B cell (primary cell): ENCODE data around the gene WDR18. TPM values are rescaled to one million over a fixed set of nuclear protein-coding genes. Genes with fewer than 3 reads are reported as not detected.

Experiments
- ATAC-seq: fragments of 200-7000 bp; cut with Tn5 transposase; one replicate; pipeline ENCODE4 v1.10.0; 2021; ENCODE audit warnings: low read depth, mild to moderate bottlenecking, moderate number of reproducible peaks, moderate library complexity
- CTCF ChIA-PET: fragments of 350-600 bp; sonication (Branson Sonifier 250); formaldehyde crosslinking; loops from one replicate; lab custom pipeline; 2021; ENCODE audit warnings: antibody characterized with exemption, inconsistent platforms; lab: Charles Lee
- POLR2A ChIA-PET: fragments of 350-600 bp; sonication (Branson Sonifier 250); formaldehyde crosslinking; loops from one replicate; lab custom pipeline; 2021; ENCODE audit warnings: antibody characterized with exemption; lab: Charles Lee
- DNase-seq: peaks from one replicate; pipeline ENCODE4 v3.0.0; 2013
- H2AFZ ChIP-seq: 2 replicates; pipeline ENCODE4 v1.6.1; 2012; ENCODE audit warnings: mild to moderate bottlenecking, low read depth, low read length; ENCODE audit not compliant: insufficient read depth, poor library complexity, severe bottlenecking
- H3K27ac ChIP-seq, 2 donors: 1 replicate in 1 of 2; 2 replicates in 1 of 2; pipeline ENCODE4 v1.5.1; 2012 to 2013; ENCODE audit warnings: low read length in 2 of 2, mild to moderate bottlenecking in 2 of 2, moderate library complexity in 1 of 2
- H3K27me3 ChIP-seq, 4 experiments: fragments of 200-600 bp in 1 of 4; sonication (generic) in 1 of 4; replicated peaks in 1 of 4; 1 replicate in 2 of 4; 2 replicates in 2 of 4; pipeline versions ENCODE4 v1.6.1 to v1.7.0; 2013 to 2016; ENCODE audit warnings: low read length in 3 of 4, mild to moderate bottlenecking in 2 of 4, mixed read lengths in 1 of 4, moderate library complexity in 1 of 4; ENCODE audit not compliant: insufficient read depth in 4 of 4, control insufficient read depth in 3 of 4; ENCODE audit errors: control extremely low read depth in 1 of 4
- H3K36me3 ChIP-seq, 2 experiments: replicated peaks in 1 of 2; 1 replicate in 1 of 2; 2 replicates in 1 of 2; pipeline versions ENCODE4 v1.6.1 to v1.7.1; 2013; ENCODE audit warnings: low read length in 1 of 2; ENCODE audit not compliant: insufficient read depth in 2 of 2, control insufficient read depth in 1 of 2; ENCODE audit errors: control extremely low read depth in 1 of 2, extremely low read depth in 1 of 2
- H3K4me1 ChIP-seq, 2 donors: fragments of 200-600 bp in 1 of 2; sonication (generic) in 1 of 2; 1 replicate in 1 of 2; 2 replicates in 1 of 2; pipeline versions ENCODE4 v1.5.1 to v1.6.1; 2013 to 2017; ENCODE audit warnings: low read length in 2 of 2; ENCODE audit not compliant: control insufficient read depth in 2 of 2, insufficient read depth in 2 of 2
- H3K4me2 ChIP-seq: replicated peaks from 2 replicates; pipeline ENCODE3; 2012; ENCODE audit warnings: mild to moderate bottlenecking, low read depth, low read length; ENCODE audit not compliant: poor library complexity, severe bottlenecking
- H3K4me3 ChIP-seq, 5 experiments: fragments of 200-600 bp in 1 of 5; sonication (generic) in 1 of 5; 1 replicate in 3 of 5; 2 replicates in 2 of 5; pipeline versions ENCODE4 v1.5.1 to v1.7.0; 2011 to 2016; ENCODE audit warnings: low read length in 4 of 5, mild to moderate bottlenecking in 4 of 5, low read depth in 2 of 5, control low read depth in 1 of 5, moderate library complexity in 1 of 5; ENCODE audit not compliant: insufficient read depth in 1 of 5; ENCODE audit errors: control extremely low read depth in 1 of 5, extremely low read depth in 1 of 5
- H3K79me2 ChIP-seq: fragments of 200-600 bp; sonication (generic); one replicate; pipeline ENCODE4 v1.6.0; 2016; ENCODE audit warnings: low read length; ENCODE audit not compliant: control insufficient read depth, insufficient read depth
- H3K9ac ChIP-seq: fragments of 200-600 bp; sonication (generic); 2 replicates; pipeline ENCODE4 v1.6.1; 2017; ENCODE audit warnings: mild to moderate bottlenecking, low read length, moderate library complexity
- H3K9me3 ChIP-seq, 3 donors: one replicate each; pipeline versions ENCODE4 v1.6.1 to v1.7.1; 2013; ENCODE audit warnings: low read length in 2 of 3; ENCODE audit not compliant: control insufficient read depth in 2 of 3, insufficient read depth in 1 of 3; ENCODE audit errors: control extremely low read depth in 1 of 3
- H4K20me1 ChIP-seq: 2 replicates; pipeline ENCODE4 v1.6.0; 2012; ENCODE audit warnings: mild to moderate bottlenecking, low read length; ENCODE audit not compliant: insufficient read depth, control insufficient read depth, poor library complexity, severe bottlenecking
- H3K27ac Mint-ChIP-seq: one replicate; pipeline ENCODE4 v1.8.0; 2021; ENCODE audit warnings: mixed read lengths
- H3K27me3 Mint-ChIP-seq: one replicate; pipeline ENCODE4 v1.8.0; 2021; ENCODE audit warnings: mixed read lengths
- H3K4me1 Mint-ChIP-seq: one replicate; pipeline ENCODE4 v1.8.0; 2021; ENCODE audit warnings: mixed read lengths
- H3K4me3 Mint-ChIP-seq: one replicate; pipeline ENCODE4 v1.8.0; 2021; ENCODE audit warnings: mixed read lengths
- H3K9me3 Mint-ChIP-seq: one replicate; pipeline ENCODE4 v1.8.0; 2022; ENCODE audit warnings: mixed read lengths; ENCODE audit not compliant: insufficient read depth
- EZH2 ChIP-seq: IDR thresholded peaks from 2 replicates; pipeline ENCODE4 v1.6.1; 2012; ENCODE audit warnings: borderline replicate concordance, low read depth, mild to moderate bottlenecking, moderate library complexity, low read length; ENCODE audit not compliant: insufficient read depth, poor library complexity, severe bottlenecking
- WGBS: methylation state at CpG from one replicate; pipeline ENCODE4 v1.1.5; 2013; ENCODE audit warnings: missing lambda C conversion rate; ENCODE audit not compliant: insufficient coverage; 5-methylcytosine and 5-hydroxymethylcytosine counted together
- intact Hi-C: fragments of 100-400 bp; cut with micrococcal nuclease; formaldehyde crosslinking; loops from one replicate; pipeline ENCODE4 v1.10.0; 2022
- polyA plus RNA-seq: library from polyadenylated mRNA; depleted of rRNA; stranded (reverse); fragments of >200 nt; gene quantifications from 2 replicates; pipeline ENCODE4 v1.2.3, GENCODE V29; 2012
- total RNA-seq, 2 donors: library from RNA; stranded (reverse); fragments of 120-200 nt in 1 of 2; gene quantifications; 1 replicate in 1 of 2; 2 replicates in 1 of 2; pipeline versions ENCODE4 v1.2.3 to v1.2.4, GENCODE V29; 2013 to 2022
- TF ChIP-seq, protein P1 (sequence below): fragments of 200-600 bp; IDR thresholded peaks from one replicate; pipeline ENCODE4 v1.8.0; 2022; ENCODE audit warnings: antibody characterized with exemption, mild to moderate bottlenecking

The WDR18 gene
- total and polyA plus RNA-seq, 2 donors (not counting 1 experiment from before 2014, with no cell fraction given) = 48.5 to 60.5 TPM

DNA sequence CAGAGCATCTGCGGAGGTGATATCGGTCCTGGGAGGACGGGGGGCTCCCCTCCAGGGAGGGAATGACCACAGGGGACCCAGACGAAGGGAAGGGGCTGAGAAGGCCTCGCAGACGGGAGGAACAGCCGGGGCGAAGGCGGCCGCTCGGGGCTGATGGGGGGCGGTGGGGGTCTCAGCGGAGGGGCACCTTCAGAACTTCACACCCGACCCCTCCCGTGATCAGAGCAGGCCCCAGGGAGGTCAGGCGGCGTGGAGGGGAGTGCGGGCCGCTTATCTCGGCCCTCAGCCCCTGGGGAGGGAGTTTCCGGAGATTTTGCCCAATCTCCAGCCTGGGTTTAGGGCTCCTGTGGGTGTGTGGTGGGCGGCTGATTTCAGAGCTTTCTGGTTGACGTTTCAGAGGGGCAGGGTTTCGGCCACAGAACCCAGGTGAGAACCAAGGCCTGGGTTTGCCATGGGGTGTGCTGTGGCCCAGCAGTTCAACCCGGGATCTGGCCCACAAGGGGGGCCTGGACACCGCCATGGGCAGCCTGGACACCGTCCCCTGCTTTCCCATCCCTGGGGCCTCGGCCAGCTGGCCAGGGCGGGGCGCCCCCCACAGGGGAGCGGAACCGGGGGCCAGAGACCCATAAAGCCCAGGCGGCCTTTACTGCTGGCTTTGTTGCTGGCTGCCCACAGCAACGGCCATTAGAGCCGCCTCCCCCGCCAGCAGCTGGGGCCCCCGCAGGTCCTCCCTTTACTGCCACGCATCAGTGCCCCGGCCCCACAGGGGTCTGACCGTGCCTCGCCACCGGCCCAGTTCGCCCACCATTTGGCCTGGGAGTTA is 29.3 kb upstream of the WDR18 start:
- ChIA-PET CTCF (interaction anchor here (0.7 to 1.2 kb wide), 2 partner anchors 27 to 29 kb away, joined by 3 read pairs; partner anchors contain the start of gene WDR18), POLR2A (interaction anchor here (0.6 to 0.9 kb wide), 2 partner anchors 11 to 25 kb away, joined by 3 read pairs; no protein-coding TSS in a partner anchor)
- Histone ChIP-seq H3K27ac (peak overlapping the region in 1 of 2 donors; percentile 15), H3K27me3 (no peaks in the 10 kb centered on the region), H3K9me3 (no peaks in the 10 kb centered on the region), H3K79me2 (peaks cover 62% of the 10 kb centered on the region), H3K4me1 (peaks cover 21 to 52% of the 10 kb centered on the region in 2 donors), H3K4me3 (no peak overlapping the region), H2AFZ (no peak overlapping the region), H4K20me1 (peaks cover 52% of the 10 kb centered on the region), H3K36me3 (peaks cover 0 to 7% of the 10 kb centered on the region in 2 experiments), H3K9ac (no peak overlapping the region), H3K4me2 (peak overlapping the region; percentile 77)
- DNase-seq (no peak), ATAC-seq (peak; percentile 36)
- 81% methylated on average over 39 of the region's 43 CpGs for WGBS
- TF ChIP-seq, protein P1, sequence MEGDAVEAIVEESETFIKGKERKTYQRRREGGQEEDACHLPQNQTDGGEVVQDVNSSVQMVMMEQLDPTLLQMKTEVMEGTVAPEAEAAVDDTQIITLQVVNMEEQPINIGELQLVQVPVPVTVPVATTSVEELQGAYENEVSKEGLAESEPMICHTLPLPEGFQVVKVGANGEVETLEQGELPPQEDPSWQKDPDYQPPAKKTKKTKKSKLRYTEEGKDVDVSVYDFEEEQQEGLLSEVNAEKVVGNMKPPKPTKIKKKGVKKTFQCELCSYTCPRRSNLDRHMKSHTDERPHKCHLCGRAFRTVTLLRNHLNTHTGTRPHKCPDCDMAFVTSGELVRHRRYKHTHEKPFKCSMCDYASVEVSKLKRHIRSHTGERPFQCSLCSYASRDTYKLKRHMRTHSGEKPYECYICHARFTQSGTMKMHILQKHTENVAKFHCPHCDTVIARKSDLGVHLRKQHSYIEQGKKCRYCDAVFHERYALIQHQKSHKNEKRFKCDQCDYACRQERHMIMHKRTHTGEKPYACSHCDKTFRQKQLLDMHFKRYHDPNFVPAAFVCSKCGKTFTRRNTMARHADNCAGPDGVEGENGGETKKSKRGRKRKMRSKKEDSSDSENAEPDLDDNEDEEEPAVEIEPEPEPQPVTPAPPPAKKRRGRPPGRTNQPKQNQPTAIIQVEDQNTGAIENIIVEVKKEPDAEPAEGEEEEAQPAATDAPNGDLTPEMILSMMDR = no peak
- no peak for TF ChIP-seq EZH2
- intact Hi-C loops = no loop called here
- Mint-ChIP-seq H3K27ac (peak overlapping the region; percentile 77), H3K9me3 (no peaks in the 10 kb centered on the region), H3K4me3 (peak overlapping the region; percentile 34), H3K4me1 (peaks cover 32% of the 10 kb centered on the region), H3K27me3 (no peaks in the 10 kb centered on the region)
